ENCODE data around the gene SLC6A4. TPM values are rescaled to one million over a fixed set of nuclear protein-coding genes. Genes with fewer than 3 reads are reported as not detected.

Gene SLC6A4
- total RNA-seq, 1 donor from 2014 or later: not detected

GRCh38 chr17:30225112-30225511 is 10.4 kb downstream of the SLC6A4 start:
- Mint-ChIP-seq H3K27me3 (ENCODE audit: low read depth) (peaks cover 16% of the 10 kb centered on the region), H3K4me3 (no peak overlapping the region), H3K9me3 (no peaks in the 10 kb centered on the region), H3K36me3 (ENCODE audit: low read depth) (no peaks in the 10 kb centered on the region), H3K27ac (ENCODE audit: unreplicated experiment) (no peak overlapping the region), H3K4me1 (peaks cover 49% of the 10 kb centered on the region)
- TF ChIP-seq CTCF (conservative IDR thresholded peaks at IDR 0.05): no peak
- no peak for DNase-seq (ENCODE audit: low read depth, low spot score)

- Mint-ChIP-seq H3K27ac (ENCODE audit: unreplicated experiment) (no peak overlapping the region), H3K27me3 (ENCODE audit: low read depth) (peaks cover 11% of the 10 kb centered on the region), H3K36me3 (ENCODE audit: low read depth) (no peaks in the 10 kb centered on the region), H3K9me3 (no peaks in the 10 kb centered on the region), H3K4me3 (no peak overlapping the region), H3K4me1 (peaks cover 49% of the 10 kb centered on the region)
- no peak for DNase-seq (ENCODE audit: low read depth, low spot score)
- no peak for TF ChIP-seq CTCF (conservative IDR thresholded peaks at IDR 0.05)
These were observed 11.0 kb downstream of the SLC6A4 start for GRCh38 chr17:30224419-30224960.

GRCh38 chr17:30222721-30223175 is 12.7 kb downstream of the SLC6A4 start:
- TF ChIP-seq CTCF (conservative IDR thresholded peaks at IDR 0.05): no peak
- no peak overlapping the region for H3K4me3 Mint-ChIP-seq
- DNase-seq (ENCODE audit: low read depth, low spot score): no peak
- H3K4me1 Mint-ChIP-seq: peaks cover 49% of the 10 kb centered on the region
- H3K27ac Mint-ChIP-seq (ENCODE audit: unreplicated experiment): no peak overlapping the region
- no peaks in the 10 kb centered on the region for H3K27me3 Mint-ChIP-seq (ENCODE audit: low read depth)
- no peaks in the 10 kb centered on the region for H3K36me3 Mint-ChIP-seq (ENCODE audit: low read depth)
- H3K9me3 Mint-ChIP-seq: no peaks in the 10 kb centered on the region

GRCh38 chr17:30222251-30222650 is 13.2 kb downstream of the SLC6A4 start:
- H3K27ac Mint-ChIP-seq (ENCODE audit: unreplicated experiment): peak overlapping the region; percentile 54
- H3K4me1 Mint-ChIP-seq: peaks cover 48% of the 10 kb centered on the region
- H3K27me3 Mint-ChIP-seq (ENCODE audit: low read depth): no peaks in the 10 kb centered on the region
- DNase-seq (ENCODE audit: low read depth, low spot score): no peak
- TF ChIP-seq CTCF (conservative IDR thresholded peaks at IDR 0.05): no peak
- H3K36me3 Mint-ChIP-seq (ENCODE audit: low read depth): no peaks in the 10 kb centered on the region
- no peak overlapping the region for H3K4me3 Mint-ChIP-seq
- H3K9me3 Mint-ChIP-seq: no peaks in the 10 kb centered on the region

- H3K9me3 Mint-ChIP-seq: no peaks in the 10 kb centered on the region
- TF ChIP-seq CTCF (conservative IDR thresholded peaks at IDR 0.05): no peak
- peaks cover 44% of the 10 kb centered on the region for H3K4me1 Mint-ChIP-seq
- no peaks in the 10 kb centered on the region for H3K27me3 Mint-ChIP-seq (ENCODE audit: low read depth)
- H3K27ac Mint-ChIP-seq (ENCODE audit: unreplicated experiment): no peak overlapping the region
- H3K36me3 Mint-ChIP-seq (ENCODE audit: low read depth): no peaks in the 10 kb centered on the region
- H3K4me3 Mint-ChIP-seq: no peak overlapping the region
- DNase-seq (ENCODE audit: low read depth, low spot score): no peak
These were observed 14.2 kb downstream of the SLC6A4 start for GRCh38 chr17:30221346-30221745.
